ENCODE results near the gene DNAAF5.
"Not testable (repeated sequence)": the region's sequence is repeated elsewhere in the genome, so short reads cannot be mapped to it uniquely, and the experiment has no call there.

DNAAF5 gene

GRCh38 chr7:748446-748845 is 21.9 kb downstream of the DNAAF5 start:
- DNase-seq (ENCODE audit: low read depth) = no peak
- no peak overlapping the region for H3K4me3 ChIP-seq (ENCODE audit: low read depth, low read length)
- TF ChIP-seq CTCF (IDR thresholded peaks at IDR 0.05; ENCODE audit: low read depth, low read length, missing control alignments) = no peak

GRCh38 chr7:749140-749551 is 22.6 kb downstream of the DNAAF5 start:
- DNase-seq (ENCODE audit: low read depth) = no peak
- no peak overlapping the region for H3K4me3 ChIP-seq (ENCODE audit: low read depth, low read length)
- TF ChIP-seq CTCF (IDR thresholded peaks at IDR 0.05; ENCODE audit: low read depth, low read length, missing control alignments) = no peak

- TF ChIP-seq CTCF (IDR thresholded peaks at IDR 0.05; ENCODE audit: low read depth, low read length, missing control alignments) = no peak
- H3K4me3 ChIP-seq (ENCODE audit: low read depth, low read length) = no peak overlapping the region
- DNase-seq (ENCODE audit: low read depth) = no peak
Measured at GRCh38 chr7:750111-750905, 23.8 kb downstream of the DNAAF5 start.

- TF ChIP-seq CTCF (IDR thresholded peaks at IDR 0.05; ENCODE audit: low read depth, low read length, missing control alignments) = no peak
- no peak overlapping the region for H3K4me3 ChIP-seq (ENCODE audit: low read depth, low read length)
- DNase-seq (ENCODE audit: low read depth) = no peak
Measured at GRCh38 chr7:751826-752225, 25.3 kb downstream of the DNAAF5 start.

- not testable (repeated sequence) for DNase-seq (ENCODE audit: low read depth); H3K4me3 ChIP-seq (ENCODE audit: low read depth, low read length)
Measured at GRCh38 chr7:752256-752655, 25.8 kb downstream of the DNAAF5 start.

- no peak for DNase-seq (ENCODE audit: low read depth)
- H3K4me3 ChIP-seq (ENCODE audit: low read depth, low read length) = no peak overlapping the region
- no peak for TF ChIP-seq CTCF (IDR thresholded peaks at IDR 0.05; ENCODE audit: low read depth, low read length, missing control alignments)
Measured at GRCh38 chr7:753190-753589, 26.7 kb downstream of the DNAAF5 start.

GRCh38 chr7:754531-755412 is 28.3 kb downstream of the DNAAF5 start:
- no peak overlapping the region for H3K4me3 ChIP-seq (ENCODE audit: low read depth, low read length)
- TF ChIP-seq CTCF (IDR thresholded peaks at IDR 0.05; ENCODE audit: low read depth, low read length, missing control alignments) = no peak
- no peak for DNase-seq (ENCODE audit: low read depth)
